Mononuclear cell (primary cell): ENCODE data around the gene IQCK. TPM values are rescaled to one million over a fixed set of nuclear protein-coding genes. Genes with fewer than 3 reads are reported as not detected.

Source experiments
- H3K27me3 ChIP-seq: 2 replicates; pipeline ENCODE4 v1.6.0; 2011; ENCODE audit warnings: low read length, control low read depth; ENCODE audit not compliant: insufficient read depth
- H3K4me1 ChIP-seq: 2 replicates; pipeline ENCODE4 v1.5.1; 2011; ENCODE audit warnings: mild to moderate bottlenecking, low read length, control low read depth; ENCODE audit not compliant: insufficient read depth
- H3K4me3 ChIP-seq: 2 replicates; pipeline ENCODE4 v1.5.1; 2011; ENCODE audit warnings: mild to moderate bottlenecking, low read length, moderate library complexity
- H3K9me3 ChIP-seq: 2 replicates; pipeline ENCODE4 v1.5.1; 2011; ENCODE audit warnings: low read depth, mild to moderate bottlenecking, control low read depth, low read length
- total RNA-seq: library from RNA; depleted of rRNA; stranded (reverse); fragments of >200 nt; gene quantifications from one replicate; pipeline ENCODE4 v1.2.3, GENCODE V29; 2012

The IQCK gene
- total RNA-seq, 1 donor: 1.9 TPM

DNA sequence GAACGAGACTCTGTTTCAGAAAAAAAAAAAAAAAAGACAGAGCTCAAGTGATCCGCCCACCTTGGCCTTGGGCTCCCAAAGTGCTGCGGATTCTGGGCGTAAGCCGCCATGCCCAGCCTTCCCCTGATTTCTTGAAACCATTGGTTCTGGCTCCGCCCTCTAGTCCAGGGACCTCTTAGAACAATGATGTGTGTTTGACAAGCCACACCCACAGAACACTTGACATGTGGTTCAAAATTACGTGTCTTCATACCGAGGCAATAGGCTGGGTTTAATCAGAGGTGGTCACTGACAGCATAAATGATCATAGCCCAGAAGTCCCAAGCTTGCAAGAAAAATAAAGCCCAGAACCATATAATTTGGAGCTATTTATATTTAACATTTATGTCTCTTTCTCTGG, 23.1 kb upstream of the IQCK start:
- Histone ChIP-seq H3K4me3 (no peak overlapping the region), H3K9me3 (no peaks in the 10 kb centered on the region), H3K27me3 (no peaks in the 10 kb centered on the region), H3K4me1 (peaks cover 26% of the 10 kb centered on the region)

DNA sequence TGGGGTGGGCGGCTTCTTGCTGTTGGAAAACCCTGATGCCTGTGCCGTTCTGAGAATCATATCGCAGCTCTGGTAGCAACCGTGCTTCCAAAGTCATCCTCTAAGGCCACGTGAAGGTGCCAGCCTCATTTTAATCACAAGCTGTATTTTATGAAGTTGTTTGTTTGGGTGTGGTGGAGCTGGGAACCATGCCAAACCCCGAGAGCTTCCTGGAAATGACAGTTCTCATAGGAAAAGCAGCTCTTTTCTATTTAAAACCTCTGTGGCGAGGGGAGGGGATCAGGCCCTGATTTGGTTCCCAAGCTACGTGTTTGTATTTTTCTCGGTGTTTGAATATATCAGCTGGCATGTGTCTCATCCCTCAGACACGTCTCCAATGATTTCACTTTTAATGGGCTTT, 21.7 kb upstream of the IQCK start:
- Histone ChIP-seq H3K4me1 (peaks cover 26% of the 10 kb centered on the region), H3K27me3 (no peaks in the 10 kb centered on the region), H3K4me3 (no peak overlapping the region), H3K9me3 (no peaks in the 10 kb centered on the region)

DNA sequence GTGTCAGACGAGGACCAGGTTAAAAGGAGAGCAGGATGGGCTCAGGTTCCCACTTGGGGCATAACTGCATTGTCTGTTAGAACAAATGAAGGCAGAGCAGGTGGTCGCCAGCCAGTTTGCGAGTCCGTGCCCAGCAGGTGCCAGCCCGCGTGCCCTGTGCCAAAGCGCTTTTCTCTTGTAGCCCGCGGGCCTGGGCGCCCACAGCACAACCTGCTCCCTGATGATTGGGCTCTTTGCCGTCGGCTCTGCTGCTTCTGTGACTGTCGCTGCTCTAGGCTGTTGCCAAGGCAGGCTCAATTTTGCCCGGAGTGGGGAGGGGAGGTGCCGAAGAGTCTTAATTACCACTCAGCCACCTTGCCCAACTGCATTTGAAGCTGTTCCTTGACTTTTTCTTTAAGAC, 21.1 kb upstream of the IQCK start:
- no peak overlapping the region for H3K4me3 ChIP-seq
- H3K27me3 ChIP-seq: no peaks in the 10 kb centered on the region
- peaks cover 26% of the 10 kb centered on the region for H3K4me1 ChIP-seq
- no peaks in the 10 kb centered on the region for H3K9me3 ChIP-seq

DNA sequence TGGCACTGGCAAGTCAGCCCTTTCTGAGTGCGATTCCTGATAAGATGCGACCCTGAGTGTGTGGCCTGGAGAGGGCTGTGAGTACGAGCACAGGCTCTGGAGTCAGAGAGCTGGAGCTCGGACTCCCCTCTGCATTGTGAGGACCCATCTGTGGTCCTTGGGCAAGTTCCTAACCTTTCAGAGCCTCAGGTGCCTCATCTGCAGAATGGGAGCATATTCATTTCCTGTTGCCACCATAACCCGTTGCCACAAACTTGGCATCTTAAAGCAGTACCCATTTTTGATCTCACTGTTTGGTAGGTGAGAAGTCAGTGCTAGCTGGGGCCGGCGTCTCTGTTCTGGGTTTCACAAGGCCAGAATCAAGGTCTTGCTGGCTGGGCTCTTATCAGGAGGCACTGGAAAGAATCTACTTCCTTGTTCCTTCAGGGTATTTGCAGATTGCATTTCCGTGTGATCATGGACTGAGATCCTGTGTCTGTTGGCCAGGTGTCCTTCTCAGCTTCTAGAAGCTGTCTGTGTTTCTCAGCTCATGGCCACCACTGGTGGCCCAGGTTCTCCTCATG, 20.2 kb upstream of the IQCK start:
- Histone ChIP-seq H3K27me3 (no peaks in the 10 kb centered on the region), H3K4me3 (no peak overlapping the region), H3K4me1 (peaks cover 26% of the 10 kb centered on the region), H3K9me3 (no peaks in the 10 kb centered on the region)

DNA sequence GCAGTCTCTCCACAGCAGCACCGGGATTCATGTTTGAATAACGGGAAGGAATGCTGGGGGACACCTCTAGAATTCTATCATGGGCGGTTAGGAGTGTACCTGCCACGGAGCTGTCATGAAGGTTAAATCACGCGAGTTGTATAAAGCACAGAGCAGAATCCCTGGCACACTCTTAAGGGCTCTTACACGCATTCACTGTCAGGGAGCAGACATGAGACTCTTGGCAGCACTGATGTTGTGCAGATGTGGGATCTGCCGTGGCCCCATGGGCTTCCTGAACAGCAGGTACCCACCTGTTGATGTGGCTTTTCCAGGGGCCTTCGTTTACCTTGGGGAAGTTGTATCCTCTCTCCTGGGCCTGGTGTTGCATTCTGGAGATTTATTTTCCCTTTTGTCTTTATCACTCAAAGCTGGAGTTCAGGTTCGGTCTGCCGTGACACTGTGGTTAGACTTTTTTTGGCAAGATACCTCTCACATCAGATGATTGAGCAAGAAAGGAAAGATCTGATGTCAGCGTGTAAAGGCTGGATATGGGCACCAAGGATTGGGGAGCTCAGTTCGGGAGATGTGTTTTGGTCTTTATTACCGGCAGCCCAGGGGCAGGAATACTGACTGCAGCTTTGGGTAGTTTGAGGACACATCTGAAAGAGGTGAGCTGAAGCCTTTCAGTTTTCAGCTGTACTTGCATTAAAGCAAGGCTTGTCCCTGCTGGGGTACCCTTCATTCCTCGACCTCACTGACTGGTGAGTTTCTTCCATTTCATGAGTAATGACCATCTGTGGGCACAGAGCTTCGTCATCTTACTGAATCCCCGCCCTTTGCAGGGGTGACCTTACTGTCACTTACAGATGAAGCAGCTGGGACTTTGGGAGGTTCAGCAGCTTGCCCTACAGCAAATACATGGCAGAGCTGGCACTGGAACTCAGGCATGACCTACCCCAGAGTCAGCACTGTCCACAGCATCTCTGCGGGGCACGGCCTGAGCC, 19.3 kb upstream of the IQCK start:
- no peaks in the 10 kb centered on the region for H3K9me3 ChIP-seq
- peaks cover 26% of the 10 kb centered on the region for H3K4me1 ChIP-seq
- H3K4me3 ChIP-seq: no peak overlapping the region
- H3K27me3 ChIP-seq: no peaks in the 10 kb centered on the region

DNA sequence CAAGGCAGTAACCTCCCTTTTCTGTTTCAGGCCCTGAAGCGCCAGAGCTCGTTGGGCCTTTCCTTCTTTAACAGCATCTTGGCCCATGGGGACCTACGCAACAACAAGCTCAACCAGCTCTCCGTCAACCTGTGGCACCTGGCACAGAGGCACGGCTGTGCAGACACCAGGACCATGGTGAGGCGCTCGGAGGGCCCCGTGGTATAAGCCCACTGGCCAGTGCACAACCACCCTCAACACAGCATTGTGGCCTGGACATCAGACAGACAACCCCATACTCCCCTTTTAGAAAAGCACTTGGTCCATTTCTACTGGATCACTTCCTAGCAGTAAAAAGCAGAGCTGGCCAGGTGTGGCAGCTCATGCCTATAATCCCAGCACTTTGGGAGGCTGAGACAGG, 18.6 kb upstream of the IQCK start:
- Histone ChIP-seq H3K27me3 (no peaks in the 10 kb centered on the region), H3K9me3 (no peaks in the 10 kb centered on the region), H3K4me3 (no peak overlapping the region), H3K4me1 (peaks cover 26% of the 10 kb centered on the region)

DNA sequence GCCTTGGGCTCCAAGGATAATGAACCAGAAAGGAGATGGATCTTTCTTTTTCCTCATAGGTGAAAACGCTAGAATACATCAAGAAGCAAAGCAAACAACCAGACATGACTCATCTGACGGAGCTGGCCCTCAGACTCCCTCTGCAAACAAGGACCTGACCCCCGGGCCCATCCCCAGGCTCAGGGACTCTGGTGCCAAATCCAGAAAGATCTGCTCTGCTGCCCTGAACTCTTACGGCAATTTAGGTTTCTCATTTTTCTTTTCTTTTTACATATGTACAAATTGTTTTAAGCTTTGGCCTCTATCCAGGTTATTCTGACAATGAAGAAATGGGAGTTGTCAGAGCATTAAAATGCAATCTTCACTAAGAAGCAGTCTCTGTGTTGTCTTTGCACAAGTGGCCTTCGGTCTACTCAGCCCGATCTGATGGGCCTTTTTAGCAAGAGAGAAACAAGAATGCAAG, 17.7 kb upstream of the IQCK start:
- Histone ChIP-seq H3K4me1 (peaks cover 26% of the 10 kb centered on the region), H3K9me3 (no peaks in the 10 kb centered on the region), H3K27me3 (no peaks in the 10 kb centered on the region), H3K4me3 (no peak overlapping the region)

DNA sequence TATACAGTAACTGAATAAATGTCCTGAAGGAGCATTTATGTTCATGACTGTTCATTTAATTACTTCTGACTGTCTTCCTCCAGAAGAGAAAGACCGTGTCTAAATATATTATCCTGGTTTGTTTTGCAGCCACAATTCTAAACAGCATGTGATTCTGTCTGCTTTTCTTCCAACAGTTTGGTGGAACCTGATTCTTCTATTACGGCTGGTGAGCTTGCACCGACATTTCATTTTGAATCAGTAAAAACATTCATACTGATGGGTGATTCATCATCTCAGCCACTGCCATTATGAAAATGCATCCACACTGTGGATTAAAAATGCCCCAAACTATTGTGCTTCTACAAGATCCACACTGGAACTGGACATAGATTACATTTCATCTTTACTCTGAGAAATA, 17.0 kb upstream of the IQCK start:
- peaks cover 22% of the 10 kb centered on the region for H3K4me1 ChIP-seq
- H3K4me3 ChIP-seq: no peak overlapping the region
- no peaks in the 10 kb centered on the region for H3K27me3 ChIP-seq
- H3K9me3 ChIP-seq: no peaks in the 10 kb centered on the region

DNA sequence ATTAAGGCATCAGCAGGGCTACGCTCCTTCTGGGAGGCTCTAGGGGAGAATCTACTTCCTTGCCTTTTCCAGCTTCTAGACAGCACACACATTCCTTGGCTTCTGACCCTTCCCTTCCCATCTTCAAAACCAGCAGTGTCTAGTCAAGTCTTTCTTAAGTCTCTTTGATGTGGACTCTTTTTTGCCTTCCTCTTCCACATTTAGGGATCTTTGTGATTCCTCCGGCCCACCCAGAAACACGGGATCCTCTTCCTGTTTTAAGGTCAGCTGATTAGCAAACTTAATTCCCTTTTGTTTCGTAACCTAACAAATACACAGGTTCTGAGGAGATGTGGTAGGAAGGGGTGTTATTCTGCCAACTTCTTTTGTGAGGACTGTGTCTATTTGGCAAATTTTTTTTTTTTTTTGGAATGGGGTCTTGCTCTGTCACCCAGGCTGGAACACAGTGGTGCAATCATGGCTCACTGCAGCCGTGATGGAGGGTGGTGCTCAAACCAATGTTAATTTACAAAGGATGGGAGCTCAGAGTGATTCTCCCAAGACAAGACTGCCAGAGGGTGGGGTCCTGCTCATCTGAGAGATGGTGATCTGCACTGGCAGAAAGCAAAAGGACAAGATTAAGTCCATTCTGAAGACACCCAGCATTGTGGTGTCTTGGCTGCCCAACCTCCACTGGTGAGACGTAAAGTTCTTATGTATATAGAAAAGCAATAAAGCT, 14.7 kb upstream of the IQCK start:
- H3K4me3 ChIP-seq: no peak overlapping the region
- no peaks in the 10 kb centered on the region for H3K4me1 ChIP-seq
- no peaks in the 10 kb centered on the region for H3K27me3 ChIP-seq
- H3K9me3 ChIP-seq: no peaks in the 10 kb centered on the region

DNA sequence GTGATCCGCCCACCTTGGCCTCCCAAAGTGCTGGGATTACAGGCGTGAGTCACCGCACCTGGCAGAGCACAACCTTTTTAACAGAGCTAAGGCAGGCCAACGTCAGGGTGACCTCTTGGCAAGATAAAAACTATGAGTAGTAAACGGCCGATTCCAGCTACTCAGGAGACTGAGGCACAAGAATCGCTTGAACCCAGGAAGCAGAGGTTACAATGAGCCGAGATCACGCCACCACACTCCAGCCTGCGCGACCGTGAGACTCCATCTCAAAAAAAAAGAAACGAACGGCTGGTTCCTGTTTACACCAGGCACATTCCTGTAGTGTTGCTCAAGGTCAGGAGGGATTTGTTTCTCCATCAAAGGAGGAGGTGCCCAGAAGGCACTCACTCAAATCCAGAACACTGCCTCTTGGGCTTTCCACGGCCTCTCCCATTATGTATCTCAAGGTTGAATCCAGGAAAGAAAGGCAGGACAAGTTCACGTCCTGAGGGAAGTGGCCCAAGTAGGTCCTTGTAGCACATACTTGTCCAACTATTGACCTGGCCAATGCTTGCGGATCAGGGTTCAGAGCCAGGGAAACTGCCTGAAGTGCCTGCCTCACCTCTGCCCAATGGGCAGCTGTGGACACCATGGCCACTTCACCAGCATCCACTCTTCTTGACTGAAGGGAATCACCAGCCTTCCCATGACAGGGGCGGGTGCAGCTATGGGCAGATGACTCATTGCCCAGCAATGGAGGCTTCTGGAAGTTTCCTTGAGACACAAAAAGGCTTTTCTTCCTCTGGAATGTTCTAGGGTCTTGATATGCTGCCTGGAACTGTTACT, 13.5 kb upstream of the IQCK start:
- Histone ChIP-seq H3K9me3 (no peaks in the 10 kb centered on the region), H3K27me3 (no peaks in the 10 kb centered on the region), H3K4me1 (no peaks in the 10 kb centered on the region), H3K4me3 (no peak overlapping the region)

DNA sequence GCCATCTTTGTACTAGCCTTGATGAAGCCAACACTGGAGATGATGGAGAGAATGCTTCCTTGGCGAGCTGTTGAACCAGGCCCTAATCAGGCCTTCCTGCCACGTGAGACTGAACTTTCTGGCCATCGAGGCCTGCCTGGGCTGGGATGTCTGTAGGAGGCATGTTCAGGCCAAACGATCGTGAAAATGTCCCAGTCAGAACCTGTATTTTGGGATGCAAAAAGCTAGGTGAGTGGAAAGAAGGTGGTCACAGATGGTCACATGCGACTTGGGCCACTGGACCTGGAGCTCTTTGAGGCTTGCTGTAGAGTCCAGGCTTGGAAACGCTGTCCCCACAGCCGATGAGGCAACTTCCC, 12.9 kb upstream of the IQCK start:
- Histone ChIP-seq H3K9me3 (no peaks in the 10 kb centered on the region), H3K4me1 (no peaks in the 10 kb centered on the region), H3K4me3 (no peak overlapping the region), H3K27me3 (no peaks in the 10 kb centered on the region)

DNA sequence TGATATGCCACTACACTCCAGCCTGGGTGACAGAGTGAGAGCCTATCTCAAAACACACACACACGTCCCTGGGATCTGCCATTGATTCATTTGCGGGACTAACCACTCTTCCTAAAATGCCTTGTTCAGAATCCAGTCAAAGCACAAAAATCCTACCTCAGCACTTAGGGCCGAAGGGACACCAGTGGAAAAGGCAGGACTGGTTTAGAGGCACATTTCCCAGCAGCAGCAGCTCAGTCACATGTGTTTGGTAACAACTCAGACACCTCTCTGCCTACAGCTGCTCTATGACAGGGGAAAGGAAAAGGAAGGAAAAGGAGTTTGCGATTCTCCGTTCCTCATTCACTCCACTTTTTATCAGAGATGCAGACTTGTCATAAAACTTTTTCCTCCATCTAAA, 12.2 kb upstream of the IQCK start:
- H3K27me3 ChIP-seq: no peaks in the 10 kb centered on the region
- no peaks in the 10 kb centered on the region for H3K9me3 ChIP-seq
- H3K4me1 ChIP-seq: no peaks in the 10 kb centered on the region
- H3K4me3 ChIP-seq: no peak overlapping the region

DNA sequence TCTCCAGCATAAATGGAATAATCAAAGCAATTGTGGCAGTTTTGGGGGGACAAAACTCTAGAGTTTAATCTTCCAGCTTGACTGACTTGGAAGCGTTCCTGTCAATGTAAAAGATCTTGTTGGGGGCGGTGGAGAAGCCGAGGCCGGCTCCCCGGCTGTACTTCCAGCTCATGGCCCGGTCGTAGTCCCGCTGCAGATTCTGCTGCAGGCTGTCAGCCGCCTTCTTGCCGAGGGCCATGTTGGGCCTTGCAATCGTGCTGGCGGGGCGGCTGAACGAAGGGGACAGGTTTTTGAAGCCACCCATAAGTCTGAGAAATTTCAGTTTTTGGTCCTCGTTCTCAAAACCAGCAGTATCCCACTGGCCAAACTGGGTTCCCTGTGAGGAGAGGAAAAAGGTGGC, 11.2 kb upstream of the IQCK start:
- Histone ChIP-seq H3K27me3 (no peaks in the 10 kb centered on the region), H3K4me1 (no peaks in the 10 kb centered on the region), H3K4me3 (no peak overlapping the region), H3K9me3 (no peaks in the 10 kb centered on the region)

DNA sequence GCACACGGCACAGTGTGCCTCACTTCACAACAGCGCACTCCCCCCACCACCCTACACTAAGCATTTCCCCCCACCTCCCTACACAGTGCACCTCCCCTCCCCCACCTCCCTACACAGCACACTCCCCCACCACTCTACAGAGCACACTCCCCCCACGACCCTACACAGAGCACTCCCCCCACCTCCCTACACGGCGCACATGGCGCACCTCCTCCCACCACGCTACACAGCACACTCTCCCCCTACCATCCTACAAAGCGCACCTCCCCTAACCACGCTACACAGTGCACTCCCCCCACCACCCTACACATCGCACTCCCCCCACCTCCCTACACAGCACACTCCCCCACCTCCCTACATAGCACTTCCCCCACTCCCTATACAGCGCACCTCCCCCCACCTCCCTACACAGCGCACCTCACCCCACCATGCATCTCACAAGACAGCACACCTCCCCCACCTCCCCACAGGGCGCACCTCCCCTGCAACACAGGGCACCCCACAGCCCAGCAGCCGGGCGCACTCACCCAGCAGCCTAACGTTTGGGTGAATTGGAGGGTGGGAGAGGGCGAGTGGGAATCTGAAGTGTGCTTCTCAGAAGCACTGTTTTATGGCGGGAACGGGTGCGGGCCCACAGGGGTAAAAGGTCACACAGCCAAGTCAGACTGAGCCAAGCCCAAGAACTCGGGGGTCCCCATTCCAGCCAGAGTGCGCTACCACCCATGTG, 10.3 kb upstream of the IQCK start:
- no peaks in the 10 kb centered on the region for H3K27me3 ChIP-seq
- no peaks in the 10 kb centered on the region for H3K9me3 ChIP-seq
- H3K4me3 ChIP-seq: no peak overlapping the region
- H3K4me1 ChIP-seq: no peaks in the 10 kb centered on the region
